Globus pallidus (tissue), 1 donor: ENCODE data around the gene IL2RA.
"Not testable (repeated sequence)": the region's sequence is repeated elsewhere in the genome, so short reads cannot be mapped to it uniquely, and the experiment has no call there.

ENCODE experiments used
- DNase-seq: peaks from one replicate; pipeline ENCODE4 v3.0.0-alpha.2; 2015; ENCODE audit warnings: low spot score

Gene IL2RA

DNA sequence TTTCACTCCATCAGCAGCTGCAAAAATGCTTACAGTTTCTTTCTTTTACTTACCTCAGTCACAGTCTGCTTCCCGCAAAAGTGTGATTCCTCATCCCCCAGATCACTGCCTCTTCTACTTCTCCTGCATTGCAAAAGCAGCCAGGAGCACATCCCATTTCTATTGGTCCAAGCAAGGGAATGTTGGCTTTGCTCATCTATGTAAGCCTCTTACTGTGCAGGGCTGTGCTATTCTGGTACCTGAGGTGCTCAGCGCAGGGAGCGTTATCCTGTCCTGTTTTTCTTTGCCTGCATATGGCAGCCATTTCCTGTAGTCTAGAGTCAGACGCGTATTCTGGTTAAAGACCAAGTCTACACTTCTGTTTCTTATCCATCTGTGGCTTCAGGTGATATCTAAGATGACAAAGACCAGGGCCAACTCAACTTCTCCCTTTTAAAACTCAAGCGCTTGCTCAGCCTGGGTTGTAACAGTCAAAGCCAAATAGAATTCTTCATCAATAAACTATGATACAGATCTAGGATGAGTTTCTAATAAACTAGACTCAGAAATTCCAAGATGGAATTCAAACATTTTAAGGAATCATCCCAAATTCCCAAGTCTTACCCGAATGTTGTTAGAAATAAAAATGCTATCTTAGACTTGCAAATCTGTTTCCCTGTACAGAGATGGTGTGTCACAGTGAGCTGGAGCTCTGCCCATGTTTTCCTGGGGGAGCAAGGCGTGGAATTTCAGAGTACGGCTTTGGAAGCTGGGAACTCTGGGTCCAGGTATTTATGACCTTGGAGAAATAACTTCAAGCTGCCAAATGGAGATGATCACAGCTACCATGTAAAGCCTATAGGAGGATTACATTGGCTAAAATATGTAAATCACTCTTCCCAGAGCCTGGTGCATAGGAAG lies 20.6 kb upstream of the IL2RA start:
- DNase-seq: no peak

DNA sequence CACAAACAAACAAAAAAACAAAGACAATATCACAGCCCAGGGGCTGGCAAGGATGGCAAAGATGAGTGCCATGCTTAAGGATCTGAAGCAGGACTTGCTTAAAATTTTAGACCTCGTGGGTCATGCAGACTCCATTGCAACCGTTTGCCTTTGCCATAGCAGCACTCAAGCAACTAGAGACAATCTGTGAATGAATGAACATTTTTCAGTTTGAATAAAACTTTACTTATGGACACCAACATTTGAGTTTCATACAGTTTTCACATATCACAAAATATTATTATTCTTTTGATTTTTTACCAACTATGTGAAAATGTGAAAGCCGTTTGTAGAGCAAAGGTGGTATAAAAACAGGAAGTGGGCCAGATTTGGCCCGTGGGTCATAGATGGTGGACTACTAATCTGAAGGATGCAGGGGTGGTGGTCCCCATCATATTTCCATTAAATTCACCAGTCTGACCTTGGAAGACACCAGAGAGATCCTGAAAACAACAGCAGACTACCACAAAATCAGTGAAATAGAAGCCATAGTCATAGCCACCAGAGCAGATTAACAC lies 18.3 kb upstream of the IL2RA start:
- DNase-seq: no peak

DNA sequence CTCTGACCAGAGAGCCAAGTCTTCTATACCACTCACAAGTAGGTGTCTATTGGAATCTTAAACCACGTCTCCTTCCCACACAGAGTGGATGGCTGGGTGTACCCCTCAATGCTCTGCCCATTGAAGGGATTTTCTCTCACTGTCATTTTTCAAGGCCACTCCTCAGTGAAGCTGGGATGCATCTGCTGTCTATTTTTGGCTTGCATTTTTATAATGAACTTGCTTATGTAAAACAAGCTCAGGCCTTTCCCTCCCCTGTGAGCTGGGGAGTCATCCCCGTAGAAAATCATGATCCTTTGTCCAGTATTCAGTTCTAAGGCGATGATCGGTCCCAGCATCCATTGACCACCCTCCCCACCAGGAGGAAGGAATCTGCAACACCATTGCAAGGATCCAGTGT lies 16.9 kb upstream of the IL2RA start:
- DNase-seq: no peak

DNA sequence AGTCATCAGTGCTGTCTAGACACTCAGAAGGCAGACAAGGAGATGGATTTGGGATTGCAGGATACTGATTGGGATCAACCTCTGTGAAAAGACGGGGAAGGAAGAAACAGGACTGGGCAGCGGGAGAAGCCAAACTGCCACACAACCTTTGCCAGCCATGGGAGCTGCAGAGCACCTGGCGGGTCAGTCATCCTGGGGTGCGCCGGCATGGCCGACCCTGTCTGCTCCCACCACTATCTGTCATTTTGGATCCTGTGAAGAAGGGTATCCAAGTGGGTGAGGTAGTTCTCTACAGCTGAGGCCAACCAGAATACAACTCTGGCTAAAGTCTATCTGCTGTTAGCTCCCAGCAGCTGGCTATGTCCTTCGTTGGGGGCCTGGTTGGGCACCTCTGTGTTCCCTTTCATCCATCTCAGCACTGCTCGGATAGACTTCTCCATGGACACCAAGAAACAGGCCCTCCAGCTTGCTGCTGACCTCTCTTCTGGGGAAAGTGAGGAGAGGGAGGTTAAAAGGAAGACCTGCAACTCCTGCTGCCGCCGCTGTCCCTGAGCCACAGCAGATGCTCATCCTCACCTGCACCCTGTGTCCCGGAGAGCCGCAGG lies 15.0 kb upstream of the IL2RA start:
- DNase-seq: no peak

DNA sequence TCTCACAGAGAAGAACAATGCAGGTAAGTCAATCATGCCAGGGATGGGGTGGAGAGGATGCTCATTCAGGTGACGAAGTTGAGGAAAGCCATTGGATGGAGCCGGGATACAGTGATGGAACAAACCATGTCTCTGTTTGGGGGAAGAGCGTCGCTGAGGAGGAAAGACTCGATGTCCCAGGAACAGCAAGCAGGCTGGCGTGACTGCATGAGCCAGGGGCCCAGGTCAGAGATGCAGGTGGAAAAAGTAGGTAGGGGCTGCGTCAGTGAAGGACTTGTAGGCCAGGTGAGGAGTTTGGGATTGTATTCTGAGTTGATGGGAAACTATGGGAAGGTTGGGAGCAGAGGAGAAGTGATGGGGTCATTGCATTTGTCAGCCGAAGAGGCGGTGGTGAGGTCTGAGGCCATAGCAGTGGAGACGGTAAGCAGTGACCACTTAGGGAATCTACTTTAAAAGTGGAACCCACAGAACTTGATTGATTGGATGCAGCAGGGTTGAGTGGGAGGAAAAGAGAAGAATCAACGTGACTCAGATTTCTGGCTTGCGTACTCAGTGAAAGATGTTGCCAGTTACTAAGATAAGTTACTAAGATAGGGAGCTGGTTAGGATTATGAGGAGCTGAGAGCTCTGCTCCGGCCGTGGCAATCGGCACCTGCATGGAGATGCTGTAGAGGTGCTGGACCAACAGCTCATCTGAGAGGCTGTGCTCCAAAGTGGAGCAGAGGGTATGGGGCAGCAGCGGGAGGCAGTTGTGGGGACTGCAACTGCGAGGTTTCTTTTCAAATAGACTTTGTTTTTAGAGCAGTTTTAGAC lies 12.5 kb upstream of the IL2RA start:
- no peak for DNase-seq

DNA sequence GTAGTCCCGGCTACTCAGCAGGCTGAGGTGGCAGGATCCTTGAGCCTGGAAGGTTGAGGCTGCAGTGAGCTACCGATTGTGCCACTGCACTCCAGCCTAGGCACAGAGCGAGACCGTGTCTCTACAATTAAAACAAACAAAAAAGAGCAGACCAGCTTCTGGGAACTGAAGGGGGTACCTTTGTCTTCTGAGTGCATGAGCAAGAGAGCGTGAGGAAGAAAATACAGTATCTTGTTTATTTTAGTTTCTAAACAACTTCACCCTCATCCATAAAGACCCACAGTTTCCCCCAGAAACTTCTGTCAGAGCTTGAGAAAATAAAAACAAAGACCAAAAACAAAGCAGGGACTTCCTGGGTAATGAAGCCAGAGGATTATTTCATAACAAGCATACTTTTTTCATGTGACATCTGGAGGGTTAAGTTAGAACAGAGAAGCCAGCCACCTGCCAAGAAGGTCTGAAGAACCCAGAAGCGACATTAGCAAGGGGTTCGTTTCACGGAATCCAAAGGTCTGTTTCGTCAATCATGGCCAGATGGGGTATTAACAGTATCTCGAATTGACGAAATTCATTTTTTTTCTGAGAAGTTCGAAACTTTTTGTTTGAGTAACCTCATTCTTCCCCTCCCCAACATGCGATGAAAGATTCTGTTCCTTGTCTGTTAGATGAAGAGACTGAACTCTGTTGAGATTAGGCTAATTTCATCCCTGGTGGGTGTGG lies 10.2 kb upstream of the IL2RA start:
- DNase-seq: no peak

DNA sequence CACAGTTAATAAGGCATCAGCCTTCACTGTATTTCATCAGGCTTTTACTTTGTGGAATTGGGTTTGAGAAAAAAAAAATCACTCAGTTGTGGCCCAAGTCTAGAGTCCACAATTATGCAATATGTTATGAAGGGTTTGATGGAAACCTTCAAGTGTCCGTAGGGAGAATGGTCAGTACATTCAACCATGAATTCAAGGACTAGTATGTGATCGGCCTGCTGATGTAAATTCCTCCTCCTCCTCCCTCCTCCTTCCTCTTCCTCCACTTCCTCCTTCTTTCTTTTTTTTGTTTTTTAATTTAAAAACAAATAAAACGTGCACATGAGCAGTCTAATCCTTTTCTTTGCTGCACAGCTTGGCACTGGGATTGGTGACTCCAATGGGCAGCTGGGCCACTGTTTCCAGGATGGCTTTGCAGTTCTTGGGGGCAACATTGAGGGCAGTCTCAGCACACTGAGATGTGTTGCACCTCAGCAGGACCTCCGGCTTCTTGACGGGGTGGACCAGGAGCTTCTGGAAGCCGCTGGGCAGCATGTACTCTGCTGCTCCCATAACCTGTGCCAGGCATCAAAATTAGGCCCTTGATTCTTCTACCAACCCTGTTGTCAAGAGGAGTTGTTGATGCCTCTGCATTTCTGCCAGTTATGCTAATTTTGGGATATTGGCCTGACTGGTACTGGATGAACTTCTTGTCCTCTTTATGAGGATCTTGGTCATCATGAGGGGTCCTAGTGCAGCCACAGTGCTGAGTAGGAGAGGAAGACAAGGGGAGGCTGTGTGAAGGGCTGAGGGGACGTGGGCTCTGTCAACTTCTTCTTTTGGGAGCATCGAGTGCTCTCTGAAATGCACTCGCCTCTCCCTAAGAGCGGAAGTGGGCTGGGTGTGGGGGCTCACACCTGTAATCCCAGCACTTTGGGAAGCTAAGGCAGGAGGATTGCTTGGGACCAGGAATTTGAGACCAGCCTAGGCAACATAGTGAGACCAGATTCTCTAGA lies 9.3 kb upstream of the IL2RA start:
- no peak for DNase-seq

DNA sequence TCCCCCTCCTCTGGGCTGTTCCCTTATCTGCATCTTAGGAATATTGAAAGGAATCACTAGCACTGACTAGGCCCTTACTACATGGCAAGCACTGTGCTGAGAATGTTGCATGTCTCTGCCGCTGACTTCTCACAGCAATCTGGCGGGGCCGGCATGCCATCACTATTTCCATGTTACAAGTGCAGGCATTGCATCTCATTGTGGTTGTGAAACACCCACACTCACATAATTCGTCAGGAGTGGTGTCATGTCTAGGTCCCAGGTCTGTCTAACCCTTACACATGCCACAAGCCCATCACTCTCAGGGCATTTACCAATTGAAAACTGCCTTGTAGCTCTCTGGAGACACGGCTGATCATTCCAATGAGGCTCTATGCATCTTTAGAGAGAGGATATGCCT lies 8.5 kb upstream of the IL2RA start:
- no peak for DNase-seq

DNA sequence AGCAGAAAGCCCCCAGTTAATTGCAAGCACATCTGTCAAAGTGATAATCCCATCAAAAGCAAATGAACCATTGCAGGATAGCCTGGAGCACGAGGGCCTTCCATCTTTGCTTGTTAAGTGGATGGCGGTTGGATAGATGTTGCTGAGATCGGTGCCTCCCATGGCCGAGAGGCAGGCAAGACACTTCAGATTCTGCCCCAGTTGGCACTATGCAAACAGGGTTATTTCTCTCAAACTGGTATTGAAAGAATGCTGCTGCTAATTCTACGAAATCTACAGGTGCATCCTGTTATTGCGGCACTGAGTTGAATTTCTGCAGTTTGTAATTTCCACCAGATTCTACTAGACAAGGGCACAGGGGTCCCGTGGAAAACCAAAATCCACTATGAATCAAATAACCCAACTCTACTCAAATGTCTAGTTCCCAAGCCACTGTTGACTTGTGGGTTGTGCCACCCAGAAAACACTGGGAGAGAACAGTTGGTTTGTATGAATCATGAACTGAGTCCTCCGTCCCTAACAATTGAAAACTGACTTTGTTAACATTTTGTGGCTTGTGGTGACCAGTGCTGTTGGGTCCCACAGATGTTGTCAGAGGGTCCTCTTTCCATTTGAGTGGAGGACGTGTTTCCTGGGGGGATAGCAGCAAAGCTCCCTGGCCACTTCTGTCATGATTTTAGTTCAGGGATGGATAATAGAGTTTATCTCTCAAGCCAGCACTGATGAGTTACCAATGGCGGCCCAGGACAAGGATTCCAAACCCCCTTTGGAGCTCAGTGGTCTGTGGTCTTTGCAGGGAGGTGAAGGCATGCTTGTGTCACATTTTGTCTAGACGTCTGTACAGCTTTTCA lies 7.1 kb upstream of the IL2RA start:
- no peak for DNase-seq

DNA sequence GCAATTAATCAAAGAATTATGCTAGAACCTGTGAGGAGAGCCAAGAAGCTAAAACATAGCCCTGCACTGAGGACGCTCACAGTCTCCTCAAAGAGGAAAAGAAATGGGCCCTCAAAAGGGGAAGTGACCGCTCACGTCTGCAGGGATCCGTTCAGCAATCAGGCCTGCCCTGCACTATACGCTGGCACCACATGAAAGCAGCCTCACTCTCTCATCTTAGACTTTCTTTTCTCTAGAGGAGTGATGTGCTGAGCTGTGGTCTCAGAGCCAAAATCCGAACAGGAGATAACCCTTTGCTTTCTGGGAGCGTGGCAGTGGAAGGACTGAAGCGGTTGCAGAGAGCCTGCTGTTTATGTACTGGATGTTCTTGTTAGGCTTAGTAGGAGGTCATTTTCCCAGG lies 6.3 kb upstream of the IL2RA start:
- DNase-seq: no peak

DNA sequence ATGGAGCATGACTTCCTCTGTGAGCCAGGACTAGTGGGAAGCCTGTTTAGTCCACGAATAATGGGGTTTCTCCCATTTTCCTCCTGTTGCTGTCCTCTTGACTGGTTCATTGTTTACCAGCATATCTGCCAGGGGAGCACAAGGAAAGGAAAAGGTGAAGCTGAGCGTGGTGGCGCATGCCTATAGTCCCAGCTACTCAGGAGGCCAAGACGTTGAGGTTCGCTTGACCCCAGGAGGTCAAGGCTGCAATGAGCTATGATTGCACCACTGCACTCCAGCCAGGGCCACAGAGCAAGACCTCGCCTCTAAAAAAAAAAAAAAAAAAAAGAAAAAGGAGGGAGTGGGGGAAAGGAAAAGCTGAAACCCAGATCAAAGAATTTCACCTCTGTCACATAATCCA lies 5.8 kb upstream of the IL2RA start:
- no peak for DNase-seq

DNA sequence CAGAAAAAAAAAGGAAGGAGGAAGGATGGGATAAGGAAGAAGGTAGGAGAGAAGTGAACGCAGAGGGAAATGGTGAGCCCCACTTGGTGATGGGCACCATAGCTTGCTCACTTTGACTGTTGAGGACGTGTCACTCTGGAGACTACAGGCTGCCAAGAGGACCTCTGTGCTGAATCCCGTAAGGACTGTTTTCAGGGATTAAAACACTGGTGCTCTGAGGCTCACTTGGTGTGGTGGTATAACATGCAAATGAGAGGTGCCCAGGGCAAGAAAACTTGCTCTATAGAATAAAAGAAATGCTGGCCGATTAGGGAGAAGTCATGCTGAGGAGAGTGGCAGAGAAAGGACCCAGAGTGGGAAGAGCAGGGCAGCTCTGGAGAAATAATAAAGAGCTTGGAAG lies 5.3 kb upstream of the IL2RA start:
- no peak for DNase-seq

DNA sequence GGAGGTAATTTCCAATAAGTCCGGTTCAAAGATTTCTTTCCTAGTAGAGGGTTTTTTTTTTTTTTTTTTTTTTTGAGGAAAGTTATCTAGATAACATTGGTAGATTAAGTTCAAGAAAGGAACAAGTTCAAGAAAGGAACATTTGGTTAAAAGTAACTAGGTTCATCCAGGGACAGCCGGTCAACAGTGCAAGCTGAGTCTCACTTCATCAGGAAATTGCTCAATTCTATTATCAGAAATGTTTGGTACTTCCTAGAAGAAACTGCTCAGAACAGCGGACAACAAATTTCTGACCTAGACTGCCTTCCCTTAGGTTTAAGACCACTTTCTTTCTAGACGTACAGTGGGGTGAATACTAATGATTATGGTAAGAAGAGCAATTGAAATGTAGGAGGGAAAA lies 3.7 kb upstream of the IL2RA start:
- DNase-seq: no peak

DNA sequence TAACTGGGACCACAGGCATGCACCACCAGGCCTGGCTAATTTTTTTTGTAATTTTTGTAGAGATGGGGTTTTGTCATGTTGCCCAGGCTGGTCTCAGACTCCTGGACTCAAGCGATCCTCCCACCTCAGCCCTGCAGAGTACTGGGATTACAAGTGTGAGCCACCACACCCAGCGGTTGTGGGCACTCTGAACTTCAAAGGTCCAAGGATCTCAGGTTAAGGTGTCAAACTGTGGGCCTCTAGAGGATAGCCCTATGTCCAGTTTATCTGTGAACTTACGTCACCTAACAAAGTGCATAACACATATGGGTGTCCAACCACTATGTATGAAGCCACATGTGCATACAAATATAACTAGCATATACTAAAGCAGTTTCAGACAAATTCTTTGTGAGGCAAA lies 3.2 kb upstream of the IL2RA start:
- no peak for DNase-seq

DNA sequence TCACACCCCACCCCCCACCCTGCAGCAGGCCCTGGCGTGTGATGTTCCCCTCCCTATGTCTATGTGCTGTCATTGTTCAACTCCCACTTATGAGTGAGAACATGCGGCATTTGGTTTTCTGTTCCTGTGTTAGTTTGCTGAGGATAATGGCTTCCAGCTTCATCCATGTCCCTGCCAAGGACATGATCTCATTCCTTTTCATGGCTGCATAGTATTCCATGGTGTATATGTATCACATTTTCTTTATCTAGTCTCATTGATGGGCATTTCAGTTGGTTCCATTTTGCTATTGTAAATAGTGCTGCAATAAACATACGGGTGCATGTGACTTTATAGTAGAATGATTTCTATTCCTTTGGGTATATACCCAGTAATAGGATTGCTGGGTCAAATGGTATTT lies 2.6 kb upstream of the IL2RA start:
- DNase-seq: not testable (repeated sequence)

DNA sequence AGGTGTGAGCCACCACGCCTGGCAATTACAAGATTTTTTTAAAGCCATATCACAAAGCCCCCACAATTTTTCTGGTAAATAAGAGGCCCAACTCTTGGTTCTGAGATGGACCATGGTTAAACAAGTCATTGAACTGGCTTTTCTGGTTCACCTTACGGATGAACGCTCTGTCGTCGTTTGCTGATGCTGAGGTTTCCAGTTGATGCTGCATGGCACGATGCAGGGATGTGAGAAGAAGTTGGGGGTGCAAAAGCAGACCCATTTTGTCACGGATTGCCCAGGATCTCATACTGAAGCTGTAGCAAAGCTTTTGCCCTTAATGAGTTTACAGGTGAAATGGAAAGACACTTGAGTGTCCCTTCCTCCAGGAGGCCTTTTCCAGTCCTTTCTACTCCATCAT lies 2.0 kb upstream of the IL2RA start:
- no peak for DNase-seq

DNA sequence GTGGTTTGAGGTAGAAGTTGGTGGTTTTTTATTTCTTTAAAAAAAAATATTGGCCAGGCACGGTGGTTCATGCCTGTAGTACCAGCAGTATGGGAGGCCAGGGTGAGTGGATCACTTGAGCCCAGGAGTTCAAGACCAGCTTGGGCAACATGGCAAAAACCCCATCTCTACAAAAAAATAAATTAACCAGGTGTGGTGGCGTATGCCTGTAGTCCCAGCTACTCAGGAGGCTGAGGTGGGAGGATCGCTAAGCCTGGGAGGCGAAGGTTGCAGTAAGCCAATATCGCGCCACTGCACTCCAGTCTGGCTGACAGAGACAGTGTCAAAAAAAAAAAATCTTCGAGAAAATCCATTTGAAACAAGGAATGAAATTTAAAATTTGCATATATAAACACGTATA lies 1.1 kb downstream of the IL2RA start:
- DNase-seq: no peak

DNA sequence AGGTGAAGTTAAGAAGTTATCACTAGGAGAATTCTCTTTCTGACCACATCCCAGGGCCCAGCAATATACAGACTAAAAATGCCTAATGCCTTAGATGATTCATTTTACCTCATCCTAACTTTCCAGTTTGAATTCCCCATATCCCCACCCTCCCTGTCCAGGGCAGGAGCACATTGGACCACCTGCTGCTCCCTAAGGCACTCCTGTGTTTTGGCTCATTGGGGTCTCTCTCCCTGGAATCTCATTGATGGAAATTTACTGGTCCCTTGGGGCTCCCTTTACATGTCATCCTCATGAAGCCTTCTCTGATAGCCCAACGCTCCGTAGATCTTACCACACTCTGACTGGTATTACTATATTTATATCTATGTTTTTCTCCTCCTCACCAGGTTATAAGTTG lies 2.7 kb downstream of the IL2RA start:
- DNase-seq: no peak

DNA sequence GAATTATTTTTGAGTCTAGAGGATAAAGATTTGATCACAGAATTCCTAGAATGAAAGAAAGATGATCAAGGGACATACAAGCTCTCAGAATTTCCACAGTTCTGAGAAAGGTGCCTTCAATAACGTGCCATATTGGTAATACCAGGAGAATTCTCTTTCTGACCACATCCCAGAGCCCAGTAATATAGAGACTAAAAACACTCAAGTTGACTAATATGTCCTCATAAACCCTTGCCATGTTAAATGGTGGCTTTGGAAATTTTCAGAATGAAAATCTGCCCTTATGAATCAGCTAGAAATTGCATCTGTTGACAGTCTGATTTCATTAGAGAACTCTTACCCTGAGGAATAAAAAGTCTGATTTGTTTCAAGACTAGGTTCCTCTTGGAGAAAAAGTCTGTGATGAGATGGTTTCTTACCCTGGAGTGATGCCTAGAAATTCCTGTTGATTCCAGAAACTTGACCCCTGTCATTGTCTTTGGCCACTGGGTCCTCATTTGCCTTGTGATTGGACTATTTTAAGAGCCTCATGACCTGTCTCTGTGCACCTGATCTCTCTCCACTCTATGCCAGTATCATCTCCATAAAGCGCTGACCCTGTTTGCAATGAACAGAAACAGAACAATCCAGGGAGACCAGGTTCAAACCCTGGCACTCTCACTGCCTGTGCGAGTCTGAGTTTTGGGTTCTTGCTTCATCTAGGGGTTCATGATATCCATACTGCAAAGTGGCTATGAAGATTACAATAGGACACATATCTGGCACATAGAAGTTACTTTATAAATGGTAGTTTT lies 3.3 kb downstream of the IL2RA start:
- no peak for DNase-seq
